Measurements from ENCODE around the gene PSMD5.

The PSMD5 gene

GRCh38 chr9:120774719-120775118 is 68.0 kb downstream of the PSMD5 start:
- H3K4me3 Mint-ChIP-seq: no peak overlapping the region
- peaks cover 62% of the 10 kb centered on the region for H3K36me3 Mint-ChIP-seq (ENCODE audit: insufficient read depth)
- ATAC-seq (replicated peaks) (no peak), DNase-seq (no peak)
- H3K4me1 Mint-ChIP-seq (ENCODE audit: low read depth in 2 of 2): peaks cover 1 to 8% of the 10 kb centered on the region in 2 donors
- no peaks in the 10 kb centered on the region for H3K27me3 Mint-ChIP-seq
- H3K9me3 Mint-ChIP-seq: no peaks in the 10 kb centered on the region
- H3K27ac Mint-ChIP-seq: no peak overlapping the region

GRCh38 chr9:120773256-120773655 is 69.5 kb downstream of the PSMD5 start:
- H3K4me3 Mint-ChIP-seq: no peak overlapping the region

GRCh38 chr9:120770931-120771330 is 71.8 kb downstream of the PSMD5 start:
- Mint-ChIP-seq H3K4me1 (ENCODE audit: low read depth in 2 of 2) (peaks cover 1 to 3% of the 10 kb centered on the region in 2 donors), H3K4me3 (no peak overlapping the region), H3K27me3 (no peaks in the 10 kb centered on the region), H3K9me3 (no peaks in the 10 kb centered on the region), H3K36me3 (ENCODE audit: insufficient read depth) (peaks cover 55% of the 10 kb centered on the region), H3K27ac (no peak overlapping the region)
- no peak for ATAC-seq (replicated peaks)
- no peak for DNase-seq

More at GRCh38 chr9:120773256-120773655, 69.5 kb downstream of the PSMD5 start:
- no peaks in the 10 kb centered on the region for H3K27me3 Mint-ChIP-seq
- peaks cover 1 to 5% of the 10 kb centered on the region in 2 donors for H3K4me1 Mint-ChIP-seq (ENCODE audit: low read depth in 2 of 2)
- H3K9me3 Mint-ChIP-seq: no peaks in the 10 kb centered on the region
- DNase-seq (no peak), ATAC-seq (replicated peaks) (no peak)
- no peak overlapping the region for H3K27ac Mint-ChIP-seq
- H3K36me3 Mint-ChIP-seq (ENCODE audit: insufficient read depth): peaks cover 65% of the 10 kb centered on the region

GRCh38 chr9:120768886-120769285 is 73.8 kb downstream of the PSMD5 start:
- Mint-ChIP-seq H3K9me3 (no peaks in the 10 kb centered on the region), H3K27ac (peak overlapping the region in 1 of 2 donors; percentile 20), H3K4me1 (ENCODE audit: low read depth in 2 of 2) (peaks cover 1 to 4% of the 10 kb centered on the region in 2 donors), H3K4me3 (no peak overlapping the region), H3K36me3 (ENCODE audit: insufficient read depth) (peaks cover 56% of the 10 kb centered on the region), H3K27me3 (no peaks in the 10 kb centered on the region)
- DNase-seq (no peak), ATAC-seq (replicated peaks) (no peak)

- Mint-ChIP-seq H3K4me3 (no peak overlapping the region), H3K9me3 (no peaks in the 10 kb centered on the region), H3K27ac (peak overlapping the region; percentile 3 to 70), H3K4me1 (ENCODE audit: low read depth in 2 of 2) (peaks cover 1 to 4% of the 10 kb centered on the region in 2 donors), H3K36me3 (ENCODE audit: insufficient read depth) (peaks cover 58% of the 10 kb centered on the region), H3K27me3 (no peaks in the 10 kb centered on the region)
- no peak for ATAC-seq (replicated peaks)
- no peak for DNase-seq
These were observed 74.5 kb downstream of the PSMD5 start for GRCh38 chr9:120768247-120768646.

GRCh38 chr9:120767451-120767850 is 75.3 kb downstream of the PSMD5 start:
- Mint-ChIP-seq H3K4me3 (no peak overlapping the region), H3K9me3 (no peaks in the 10 kb centered on the region), H3K27me3 (no peaks in the 10 kb centered on the region), H3K4me1 (ENCODE audit: low read depth in 2 of 2) (peaks cover 0 to 4% of the 10 kb centered on the region in 2 donors), H3K27ac (peak overlapping the region in 1 of 2 donors; percentile 64), H3K36me3 (ENCODE audit: insufficient read depth) (peaks cover 52% of the 10 kb centered on the region)
- ATAC-seq (replicated peaks): no peak
- DNase-seq: no peak
